Neural cell (in vitro differentiated cells): ENCODE measurements around the gene TSPAN7.

Source experiments
- POLR2AphosphoS5 ChIP-seq: IDR thresholded peaks from 2 replicates; pipeline ENCODE4 v1.6.1; 2012
- SMC3 ChIP-seq: fragments of 450-650 bp; conservative IDR thresholded peaks from 2 replicates; pipeline ENCODE4 v1.6.1; 2014; ENCODE audit warnings: antibody characterized with exemption, mild to moderate bottlenecking, moderate library complexity; ENCODE audit not compliant: poor library complexity
- TF ChIP-seq, protein P1 (sequence below): fragments of 450-650 bp; IDR thresholded peaks from 2 replicates; pipeline ENCODE4 v1.5.1; 2014; ENCODE audit warnings: antibody characterized with exemption, mild to moderate bottlenecking, moderate library complexity; ENCODE audit not compliant: poor library complexity, severe bottlenecking
- TF ChIP-seq, protein P2 (sequence below): IDR thresholded peaks from 2 replicates; pipeline ENCODE4 v1.6.1; 2012; ENCODE audit warnings: borderline replicate concordance

DNA sequence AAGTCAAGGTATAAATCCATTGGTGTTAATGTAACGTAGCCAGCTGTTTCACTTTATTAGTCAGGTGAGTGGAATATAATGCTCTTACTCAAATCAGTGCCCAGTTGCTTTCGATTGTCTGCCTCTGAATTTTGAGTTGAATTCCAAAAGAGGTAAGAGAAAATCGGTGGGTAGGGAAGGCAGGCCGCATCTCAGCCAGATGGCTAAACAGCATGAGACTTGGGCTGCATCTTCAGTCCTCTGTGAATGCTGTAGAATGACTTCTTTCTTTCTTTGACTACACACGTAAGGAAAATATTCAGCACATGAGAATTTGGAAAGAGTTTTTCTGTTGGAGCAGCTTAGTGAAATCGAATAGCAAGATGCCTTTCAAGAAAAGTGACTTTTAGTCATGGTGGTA lies 49.5 kb downstream of the TSPAN7 start:
- TF ChIP-seq, protein P1, sequence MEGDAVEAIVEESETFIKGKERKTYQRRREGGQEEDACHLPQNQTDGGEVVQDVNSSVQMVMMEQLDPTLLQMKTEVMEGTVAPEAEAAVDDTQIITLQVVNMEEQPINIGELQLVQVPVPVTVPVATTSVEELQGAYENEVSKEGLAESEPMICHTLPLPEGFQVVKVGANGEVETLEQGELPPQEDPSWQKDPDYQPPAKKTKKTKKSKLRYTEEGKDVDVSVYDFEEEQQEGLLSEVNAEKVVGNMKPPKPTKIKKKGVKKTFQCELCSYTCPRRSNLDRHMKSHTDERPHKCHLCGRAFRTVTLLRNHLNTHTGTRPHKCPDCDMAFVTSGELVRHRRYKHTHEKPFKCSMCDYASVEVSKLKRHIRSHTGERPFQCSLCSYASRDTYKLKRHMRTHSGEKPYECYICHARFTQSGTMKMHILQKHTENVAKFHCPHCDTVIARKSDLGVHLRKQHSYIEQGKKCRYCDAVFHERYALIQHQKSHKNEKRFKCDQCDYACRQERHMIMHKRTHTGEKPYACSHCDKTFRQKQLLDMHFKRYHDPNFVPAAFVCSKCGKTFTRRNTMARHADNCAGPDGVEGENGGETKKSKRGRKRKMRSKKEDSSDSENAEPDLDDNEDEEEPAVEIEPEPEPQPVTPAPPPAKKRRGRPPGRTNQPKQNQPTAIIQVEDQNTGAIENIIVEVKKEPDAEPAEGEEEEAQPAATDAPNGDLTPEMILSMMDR, result no peak
- TF ChIP-seq POLR2AphosphoS5, result no peak
- TF ChIP-seq, protein P2, sequence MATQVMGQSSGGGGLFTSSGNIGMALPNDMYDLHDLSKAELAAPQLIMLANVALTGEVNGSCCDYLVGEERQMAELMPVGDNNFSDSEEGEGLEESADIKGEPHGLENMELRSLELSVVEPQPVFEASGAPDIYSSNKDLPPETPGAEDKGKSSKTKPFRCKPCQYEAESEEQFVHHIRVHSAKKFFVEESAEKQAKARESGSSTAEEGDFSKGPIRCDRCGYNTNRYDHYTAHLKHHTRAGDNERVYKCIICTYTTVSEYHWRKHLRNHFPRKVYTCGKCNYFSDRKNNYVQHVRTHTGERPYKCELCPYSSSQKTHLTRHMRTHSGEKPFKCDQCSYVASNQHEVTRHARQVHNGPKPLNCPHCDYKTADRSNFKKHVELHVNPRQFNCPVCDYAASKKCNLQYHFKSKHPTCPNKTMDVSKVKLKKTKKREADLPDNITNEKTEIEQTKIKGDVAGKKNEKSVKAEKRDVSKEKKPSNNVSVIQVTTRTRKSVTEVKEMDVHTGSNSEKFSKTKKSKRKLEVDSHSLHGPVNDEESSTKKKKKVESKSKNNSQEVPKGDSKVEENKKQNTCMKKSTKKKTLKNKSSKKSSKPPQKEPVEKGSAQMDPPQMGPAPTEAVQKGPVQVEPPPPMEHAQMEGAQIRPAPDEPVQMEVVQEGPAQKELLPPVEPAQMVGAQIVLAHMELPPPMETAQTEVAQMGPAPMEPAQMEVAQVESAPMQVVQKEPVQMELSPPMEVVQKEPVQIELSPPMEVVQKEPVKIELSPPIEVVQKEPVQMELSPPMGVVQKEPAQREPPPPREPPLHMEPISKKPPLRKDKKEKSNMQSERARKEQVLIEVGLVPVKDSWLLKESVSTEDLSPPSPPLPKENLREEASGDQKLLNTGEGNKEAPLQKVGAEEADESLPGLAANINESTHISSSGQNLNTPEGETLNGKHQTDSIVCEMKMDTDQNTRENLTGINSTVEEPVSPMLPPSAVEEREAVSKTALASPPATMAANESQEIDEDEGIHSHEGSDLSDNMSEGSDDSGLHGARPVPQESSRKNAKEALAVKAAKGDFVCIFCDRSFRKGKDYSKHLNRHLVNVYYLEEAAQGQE, result no peak
- TF ChIP-seq SMC3, result no peak
